Skeletal muscle tissue (tissue), 4 donors: ENCODE results near the gene RELB. TPM values are rescaled to one million over a fixed set of nuclear protein-coding genes. Genes with fewer than 3 reads are reported as not detected.

Experiments used
- H3K27ac ChIP-seq: one replicate; pipeline ENCODE4 v1.7.0; 2013; ENCODE audit warnings: mild to moderate bottlenecking, low read depth, low read length, inconsistent platforms
- H3K27me3 ChIP-seq, 3 donors: one replicate each; pipeline ENCODE4 v1.7.0; 2013; ENCODE audit warnings: low read length in 3 of 3; ENCODE audit not compliant: control insufficient read depth in 3 of 3, insufficient read depth in 3 of 3
- H3K36me3 ChIP-seq, 3 donors: one replicate each; pipeline ENCODE4 v1.7.0; 2013; ENCODE audit warnings: low read length in 3 of 3; ENCODE audit not compliant: control insufficient read depth in 3 of 3, insufficient read depth in 3 of 3
- H3K4me1 ChIP-seq, 3 donors: one replicate each; pipeline ENCODE4 v1.7.0; 2013; ENCODE audit warnings: low read length in 3 of 3, mild to moderate bottlenecking in 3 of 3; ENCODE audit not compliant: control insufficient read depth in 3 of 3, insufficient read depth in 3 of 3
- H3K4me3 ChIP-seq, 3 donors: one replicate each; pipeline ENCODE4 v1.7.0; 2013; ENCODE audit warnings: low read length in 3 of 3
- H3K9ac ChIP-seq, 3 donors: one replicate each; pipeline ENCODE4 v1.7.0; 2013; ENCODE audit warnings: low read length in 3 of 3, mild to moderate bottlenecking in 3 of 3, moderate library complexity in 2 of 3, low read depth in 1 of 3
- H3K9me3 ChIP-seq, 3 donors: one replicate each; pipeline ENCODE4 v1.7.0; 2013; ENCODE audit warnings: low read length in 3 of 3; ENCODE audit not compliant: control insufficient read depth in 3 of 3
- total RNA-seq: library from RNA; depleted of rRNA; stranded (reverse); fragments of >200 nt; gene quantifications from one replicate; pipeline ENCODE4 v1.2.3, GENCODE V29; 2014
- donor health status: Osteomylitis.

The RELB gene
- total RNA-seq, 1 donor from 2014 or later: 7.8 TPM

- H3K36me3 ChIP-seq: peaks cover 53 to 61% (median 59%) of the 10 kb centered on the region in 3 donors
- H3K27me3 ChIP-seq: no peaks in the 10 kb centered on the region
- no peak overlapping the region for H3K4me3 ChIP-seq
- no peak overlapping the region for H3K27ac ChIP-seq
- H3K9me3 ChIP-seq: no peaks in the 10 kb centered on the region
- no peak overlapping the region for H3K9ac ChIP-seq
- H3K4me1 ChIP-seq: no peaks in the 10 kb centered on the region
Measured at GRCh38 chr19:45068041-45068440, 66.8 kb downstream of the RELB start.

DNA sequence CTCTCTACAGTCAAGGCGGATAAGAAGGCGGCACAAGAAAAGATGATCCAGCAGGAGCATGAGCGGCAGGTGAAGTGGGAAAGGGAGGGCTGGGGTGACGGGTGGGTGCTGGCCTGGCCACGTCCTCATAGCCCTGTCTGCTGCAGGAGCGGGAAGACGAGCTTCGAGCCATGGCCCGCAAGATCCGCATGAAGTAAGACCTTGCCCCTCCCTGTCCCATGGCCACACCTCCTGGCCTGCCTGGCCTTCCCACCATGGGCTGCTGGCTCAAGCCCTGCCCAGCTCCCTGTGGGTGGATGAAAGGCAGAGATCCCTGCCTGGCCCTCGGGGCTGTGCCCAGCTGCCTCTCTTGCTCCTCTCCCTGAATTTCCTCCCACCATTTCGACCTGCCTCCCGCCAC, 67.8 kb downstream of the RELB start:
- Histone ChIP-seq H3K36me3 (peaks cover 47 to 56% (median 52%) of the 10 kb centered on the region in 3 donors), H3K27me3 (no peaks in the 10 kb centered on the region), H3K4me3 (no peak overlapping the region)

DNA sequence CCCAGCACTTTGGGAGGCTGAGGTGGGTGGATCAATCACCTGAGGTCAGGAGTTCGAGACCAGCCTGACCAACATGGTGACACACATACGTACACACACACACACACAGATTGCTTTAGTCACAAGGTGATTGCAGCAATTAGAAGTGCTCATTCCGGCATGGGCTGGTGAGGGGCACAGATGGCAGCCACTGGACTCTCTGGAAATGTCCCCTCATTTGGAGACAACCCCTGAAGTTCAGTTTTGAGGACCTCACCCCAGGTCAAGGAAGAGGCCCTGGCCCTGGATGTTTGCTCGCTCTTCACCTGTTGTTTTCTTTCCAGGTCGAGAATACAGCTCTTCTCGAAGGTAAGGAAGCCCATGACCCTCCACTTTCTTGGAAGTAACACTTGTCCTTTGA, 69.0 kb downstream of the RELB start:
- H3K36me3 ChIP-seq: peaks cover 43 to 49% (median 44%) of the 10 kb centered on the region in 3 donors
- no peak overlapping the region for H3K4me3 ChIP-seq
- H3K9ac ChIP-seq: no peak overlapping the region
- H3K27ac ChIP-seq: no peak overlapping the region
- H3K4me1 ChIP-seq: no peaks in the 10 kb centered on the region
- no peaks in the 10 kb centered on the region for H3K27me3 ChIP-seq
- H3K9me3 ChIP-seq: no peaks in the 10 kb centered on the region

More for the DNA sequence above, 67.8 kb downstream of the RELB start:
- Histone ChIP-seq H3K9me3 (no peaks in the 10 kb centered on the region), H3K9ac (no peak overlapping the region), H3K27ac (no peak overlapping the region), H3K4me1 (no peaks in the 10 kb centered on the region)

- Histone ChIP-seq H3K9me3 (no peaks in the 10 kb centered on the region), H3K4me3 (no peak overlapping the region), H3K9ac (no peak overlapping the region), H3K27ac (no peak overlapping the region), H3K36me3 (peaks cover 37 to 43% (median 39%) of the 10 kb centered on the region in 3 donors), H3K27me3 (no peaks in the 10 kb centered on the region), H3K4me1 (peaks cover 0 to 5% (median 4%) of the 10 kb centered on the region in 3 donors)
Measured at GRCh38 chr19:45070861-45071544, 69.7 kb downstream of the RELB start.

DNA sequence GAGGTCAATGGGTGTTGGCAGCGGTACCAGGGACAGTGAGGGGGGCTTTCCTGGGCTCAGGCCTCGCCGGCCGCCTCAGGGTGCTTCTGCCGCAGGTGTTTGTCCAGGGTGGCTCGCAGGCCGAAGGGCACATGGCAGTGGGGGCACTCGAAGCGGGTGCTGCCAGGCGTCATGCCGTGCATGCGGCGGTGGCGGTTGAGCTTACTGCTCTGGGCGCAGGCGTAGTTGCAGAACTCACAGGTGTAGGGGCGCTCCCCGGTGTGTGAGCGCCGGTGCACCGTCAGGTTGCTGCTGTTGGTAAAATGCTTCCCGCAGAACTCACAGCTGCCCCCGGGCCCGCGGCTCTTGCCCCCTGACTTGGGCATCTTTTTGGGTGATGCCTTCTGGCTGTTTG, 70.3 kb downstream of the RELB start:
- Histone ChIP-seq H3K27ac (no peak overlapping the region), H3K9me3 (no peaks in the 10 kb centered on the region), H3K27me3 (no peaks in the 10 kb centered on the region), H3K36me3 (peaks cover 36 to 42% (median 38%) of the 10 kb centered on the region in 3 donors), H3K4me3 (no peak overlapping the region), H3K9ac (no peak overlapping the region), H3K4me1 (peaks cover under 1 to 7% (median 7%) of the 10 kb centered on the region in 3 donors)

- Histone ChIP-seq H3K27me3 (no peaks in the 10 kb centered on the region), H3K4me1 (peaks cover 6 to 13% (median 12%) of the 10 kb centered on the region in 3 donors), H3K36me3 (peaks cover 30 to 38% (median 32%) of the 10 kb centered on the region in 3 donors), H3K9ac (no peak overlapping the region), H3K4me3 (no peak overlapping the region), H3K27ac (no peak overlapping the region), H3K9me3 (no peaks in the 10 kb centered on the region)
Measured at GRCh38 chr19:45071969-45072790, 70.9 kb downstream of the RELB start.

- Histone ChIP-seq H3K4me1 (peaks cover 15 to 26% (median 16%) of the 10 kb centered on the region in 3 donors), H3K4me3 (no peak overlapping the region), H3K36me3 (peaks cover 11 to 16% (median 14%) of the 10 kb centered on the region in 3 donors), H3K9me3 (no peaks in the 10 kb centered on the region), H3K27ac (no peak overlapping the region), H3K9ac (peak overlapping the region in 1 of 3 donors; percentile 16), H3K27me3 (no peaks in the 10 kb centered on the region)
Measured at GRCh38 chr19:45074744-45075300, 73.6 kb downstream of the RELB start.

- Histone ChIP-seq H3K27ac (peak overlapping the region; percentile 30), H3K4me3 (peak overlapping the region; percentile 48 to 66 (median 65)), H3K9ac (peak overlapping the region in 2 of 3 donors; percentile 20 to 33), H3K27me3 (no peaks in the 10 kb centered on the region), H3K4me1 (peaks cover 22 to 32% (median 23%) of the 10 kb centered on the region in 3 donors), H3K36me3 (peaks cover 6 to 10% (median 8%) of the 10 kb centered on the region in 3 donors), H3K9me3 (no peaks in the 10 kb centered on the region)
Measured at GRCh38 chr19:45075301-45076028, 74.2 kb downstream of the RELB start.

DNA sequence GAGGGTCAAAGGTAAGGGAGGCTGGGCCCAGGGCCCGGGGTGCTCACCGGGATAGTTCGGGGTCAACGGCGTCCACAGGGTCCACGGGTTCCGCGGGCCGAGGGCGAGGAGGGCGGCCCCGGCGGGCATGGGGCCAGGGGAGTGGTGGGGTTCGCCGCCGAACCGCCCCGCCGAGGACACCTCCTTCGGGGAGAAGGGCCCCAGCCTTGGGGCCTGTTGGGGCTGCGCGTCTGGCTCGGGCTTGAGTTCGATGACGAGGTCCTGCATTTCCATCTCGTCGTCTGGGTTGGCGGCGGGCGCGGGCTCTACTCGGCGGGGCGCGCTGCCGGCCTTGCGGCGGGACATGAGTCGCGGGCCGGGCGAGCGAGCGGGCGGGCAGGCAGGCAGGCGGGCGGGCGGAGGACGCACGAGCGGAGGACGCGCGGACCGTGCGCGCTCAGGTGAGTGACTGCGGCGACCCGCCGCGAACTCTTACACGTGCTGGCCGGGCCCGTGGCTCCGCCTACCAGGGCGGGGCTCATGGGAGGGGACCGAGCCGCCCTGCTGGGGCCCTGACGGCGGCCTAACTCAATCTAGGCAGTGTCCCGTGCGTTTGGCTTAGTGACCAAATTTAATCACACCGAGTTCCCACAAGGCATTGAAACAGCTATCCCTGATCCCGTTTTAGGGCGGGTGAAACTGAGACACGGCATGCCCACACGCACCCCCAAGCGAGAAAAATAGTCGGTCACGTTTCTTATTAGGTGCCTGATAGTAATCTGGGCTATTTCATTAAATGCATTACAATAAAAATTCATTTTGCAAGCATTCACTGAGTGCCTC, 75.0 kb downstream of the RELB start, which contains the start of gene ZNF296:
ZNF296 (minus strand) TSS at position 450 of the 822 bp plus-strand sequence; CDS start at position 345, 105 bp downstream.
- H3K27me3 ChIP-seq: no peaks in the 10 kb centered on the region
- peaks cover 0 to 4% (median 2%) of the 10 kb centered on the region in 3 donors for H3K36me3 ChIP-seq
- peak within 1 kb of the TSS; percentile 48 to 66 (median 65) for H3K4me3 ChIP-seq
- no peaks in the 10 kb centered on the region for H3K9me3 ChIP-seq
- H3K9ac ChIP-seq: peak within 1 kb of the TSS; percentile 20 to 72 (median 42)
- peak within 1 kb of the TSS; percentile 30 for H3K27ac ChIP-seq
- peaks cover 22 to 39% (median 23%) of the 10 kb centered on the region in 3 donors for H3K4me1 ChIP-seq
